Keratinocyte (primary cell): Measurements from ENCODE around the gene CELF2. TPM values are rescaled to one million over a fixed set of nuclear protein-coding genes. Genes with fewer than 3 reads are reported as not detected.

Experiments
- DNase-seq: peaks from one replicate; pipeline ENCODE4 v3.0.0-alpha.2; 2011; ENCODE audit warnings: low read depth, missing footprints, low spot score
- FAIRE-seq: peaks from 2 replicates; lab custom pipeline; 2011; peaks lifted over from hg19 to GRCh38; lab: Jason Lieb, UNC
- H2AFZ ChIP-seq: 2 replicates; pipeline ENCODE4 v1.6.0; 2012; ENCODE audit warnings: low read length, control low read depth, inconsistent platforms; ENCODE audit not compliant: control insufficient read depth
- H3K27ac ChIP-seq: 2 replicates; pipeline ENCODE4 v1.5.1; 2011; ENCODE audit warnings: low read length; ENCODE audit not compliant: control insufficient read depth, insufficient read depth
- H3K27me3 ChIP-seq: 3 replicates; pipeline ENCODE4 v1.6.0; 2011; ENCODE audit warnings: low read length; ENCODE audit not compliant: control insufficient read depth, insufficient read depth; ENCODE audit errors: extremely low read depth
- H3K36me3 ChIP-seq, 2 experiments: 2 replicates in 1 of 2; 3 replicates in 1 of 2; pipeline ENCODE4 v1.5.1; 2011; ENCODE audit warnings: low read length in 2 of 2, mild to moderate bottlenecking in 1 of 2; ENCODE audit not compliant: control insufficient read depth in 2 of 2, insufficient read depth in 2 of 2; ENCODE audit errors: extremely low read depth in 1 of 2
- H3K4me1 ChIP-seq: 3 replicates; pipeline ENCODE4 v1.5.1; 2011; ENCODE audit warnings: low read length; ENCODE audit not compliant: control insufficient read depth, insufficient read depth; ENCODE audit errors: extremely low read depth
- H3K4me2 ChIP-seq: 3 replicates; pipeline ENCODE4 v1.6.0; 2011; ENCODE audit warnings: low read depth, low read length; ENCODE audit not compliant: control insufficient read depth, insufficient read depth; ENCODE audit errors: extremely low read depth
- H3K4me3 ChIP-seq, 3 experiments: fragments of 200-600 bp in 1 of 3; sonication (generic) in 1 of 3; 2 replicates in 2 of 3; 3 replicates in 1 of 3; pipeline ENCODE4 v1.5.1; 2011 to 2016; ENCODE audit warnings: low read length in 3 of 3, mild to moderate bottlenecking in 3 of 3, control low read depth in 2 of 3, inconsistent platforms in 1 of 3, low read depth in 1 of 3, mixed read lengths in 1 of 3, mixed run types in 1 of 3, moderate library complexity in 1 of 3; ENCODE audit not compliant: control insufficient read depth in 2 of 3, insufficient read depth in 2 of 3; ENCODE audit errors: extremely low read depth in 1 of 3
- H3K79me2 ChIP-seq: 2 replicates; pipeline ENCODE4 v1.6.0; 2012; ENCODE audit warnings: low read length; ENCODE audit not compliant: control insufficient read depth, insufficient read depth
- H3K9ac ChIP-seq: 3 replicates; pipeline ENCODE4 v1.6.0; 2011; ENCODE audit warnings: low read length; ENCODE audit not compliant: control insufficient read depth, insufficient read depth; ENCODE audit errors: extremely low read depth
- H3K9me1 ChIP-seq: 3 replicates; pipeline ENCODE4 v1.6.0; 2011; ENCODE audit warnings: low read length; ENCODE audit not compliant: control insufficient read depth, insufficient read depth; ENCODE audit errors: extremely low read depth
- H3K9me3 ChIP-seq: 2 replicates; pipeline ENCODE4 v1.5.1; 2012; ENCODE audit warnings: low read depth, low read length; ENCODE audit not compliant: control insufficient read depth
- H4K20me1 ChIP-seq: 3 replicates; pipeline ENCODE4 v1.6.0; 2011; ENCODE audit warnings: low read length; ENCODE audit not compliant: control insufficient read depth, insufficient read depth; ENCODE audit errors: extremely low read depth
- EZH2 ChIP-seq: IDR thresholded peaks from one replicate; pipeline ENCODE4 v1.6.1; 2012; ENCODE audit warnings: inconsistent platforms, mild to moderate bottlenecking, low read length, moderate library complexity
- dilution Hi-C: fragments of 300-500 bp; cut with MboI; formaldehyde crosslinking; loops from one replicate; pipeline ENCODE4 v1.7.0; 2020; ENCODE audit warnings: low sequenced_read_pairs; ENCODE audit not compliant: extremely low pct_ligation_motif_present
- polyA plus RNA-seq, 5 experiments: library from polyadenylated mRNA; depleted of rRNA in 3 of 5; stranded (reverse) in 3 of 5; stranded (forward) in 1 of 5; unstranded in 1 of 5; fragments of >200 nt; gene quantifications; 1 replicate in 1 of 5; 2 replicates in 3 of 5; 3 replicates in 1 of 5; pipeline versions ENCODE4 v1.2.1 to v1.2.3, GENCODE V29; 2011 to 2012; ENCODE audit warnings: missing spikeins in 2 of 5, low read depth in 1 of 5, low replicate concordance in 1 of 5
- TF ChIP-seq, protein P1 (sequence below), 3 experiments: IDR thresholded peaks in 1 of 3; conservative IDR thresholded peaks in 1 of 3; optimal IDR thresholded peaks in 1 of 3; 2 replicates in 2 of 3; 3 replicates in 1 of 3; pipeline versions ENCODE3 to v1.5.1; 2011; ENCODE audit warnings: low read length in 3 of 3, mild to moderate bottlenecking in 3 of 3, moderate library complexity in 2 of 3, control low read depth in 1 of 3, inconsistent platforms in 1 of 3; ENCODE audit not compliant: insufficient read depth in 2 of 3; ENCODE audit errors: extremely low read depth in 1 of 3

Gene CELF2
- polyA plus RNA-seq, 1 donor (not counting 4 experiments of a cell fraction or from before 2014, with no cell fraction given) = 9.8 TPM

DNA sequence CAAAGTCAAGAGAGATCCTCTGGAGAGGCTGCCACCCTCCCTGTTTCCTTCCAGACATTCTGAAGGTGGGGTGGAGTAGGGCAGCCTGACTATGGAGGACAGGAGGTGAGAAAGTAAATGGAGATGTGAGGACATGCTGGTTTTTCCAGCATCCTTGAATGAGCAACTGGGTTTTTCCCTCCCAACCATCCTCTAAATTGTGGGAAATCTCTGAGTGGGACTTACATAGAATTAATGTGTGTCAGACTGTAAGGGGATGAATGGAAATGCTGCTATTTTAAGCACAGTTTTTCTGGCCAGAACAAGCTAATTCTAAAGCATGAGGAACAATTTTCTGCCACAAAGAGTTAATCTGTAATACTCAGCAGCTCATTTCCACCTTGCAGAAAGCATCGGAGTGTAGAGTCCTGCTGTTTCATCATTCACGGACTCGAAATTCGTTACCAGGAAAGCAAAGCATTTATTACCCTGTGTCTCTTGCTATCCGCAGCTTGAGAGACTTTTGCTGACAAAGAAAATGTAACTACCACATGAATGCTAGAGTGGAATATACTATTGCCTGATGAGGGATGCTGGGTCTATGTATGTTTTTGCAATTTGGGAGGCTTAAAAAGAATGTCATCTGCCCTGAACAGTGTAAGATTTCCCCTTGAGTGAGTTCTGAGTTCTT is 213.0 kb downstream of the CELF2 start:
- no peaks in the 10 kb centered on the region for H3K79me2 ChIP-seq
- no peak overlapping the region for H3K27ac ChIP-seq
- no peak for FAIRE-seq
- no peaks in the 10 kb centered on the region for H3K9me3 ChIP-seq
- H3K4me1 ChIP-seq = no peaks in the 10 kb centered on the region
- no peaks in the 10 kb centered on the region for H3K9me1 ChIP-seq
- dilution Hi-C loops = no loop called here
- TF ChIP-seq EZH2 = no peak
- TF ChIP-seq, protein P1, sequence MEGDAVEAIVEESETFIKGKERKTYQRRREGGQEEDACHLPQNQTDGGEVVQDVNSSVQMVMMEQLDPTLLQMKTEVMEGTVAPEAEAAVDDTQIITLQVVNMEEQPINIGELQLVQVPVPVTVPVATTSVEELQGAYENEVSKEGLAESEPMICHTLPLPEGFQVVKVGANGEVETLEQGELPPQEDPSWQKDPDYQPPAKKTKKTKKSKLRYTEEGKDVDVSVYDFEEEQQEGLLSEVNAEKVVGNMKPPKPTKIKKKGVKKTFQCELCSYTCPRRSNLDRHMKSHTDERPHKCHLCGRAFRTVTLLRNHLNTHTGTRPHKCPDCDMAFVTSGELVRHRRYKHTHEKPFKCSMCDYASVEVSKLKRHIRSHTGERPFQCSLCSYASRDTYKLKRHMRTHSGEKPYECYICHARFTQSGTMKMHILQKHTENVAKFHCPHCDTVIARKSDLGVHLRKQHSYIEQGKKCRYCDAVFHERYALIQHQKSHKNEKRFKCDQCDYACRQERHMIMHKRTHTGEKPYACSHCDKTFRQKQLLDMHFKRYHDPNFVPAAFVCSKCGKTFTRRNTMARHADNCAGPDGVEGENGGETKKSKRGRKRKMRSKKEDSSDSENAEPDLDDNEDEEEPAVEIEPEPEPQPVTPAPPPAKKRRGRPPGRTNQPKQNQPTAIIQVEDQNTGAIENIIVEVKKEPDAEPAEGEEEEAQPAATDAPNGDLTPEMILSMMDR (optimal IDR thresholded peaks at IDR 0.05 in 1 of 3, IDR thresholded peaks at IDR 0.05 in 1 of 3, conservative IDR thresholded peaks at IDR 0.05 in 1 of 3; ENCODE audit: extremely low read depth in 1 of 3, insufficient read depth in 2 of 3, low read length in 3 of 3) = no peak
- no peaks in the 10 kb centered on the region for H3K27me3 ChIP-seq
- H2AFZ ChIP-seq = no peak overlapping the region
- no peak overlapping the region for H3K4me2 ChIP-seq
- DNase-seq = no peak
- H3K4me3 ChIP-seq = no peak overlapping the region
- no peaks in the 10 kb centered on the region for H4K20me1 ChIP-seq
- H3K9ac ChIP-seq = no peak overlapping the region
- H3K36me3 ChIP-seq = no peaks in the 10 kb centered on the region

DNA sequence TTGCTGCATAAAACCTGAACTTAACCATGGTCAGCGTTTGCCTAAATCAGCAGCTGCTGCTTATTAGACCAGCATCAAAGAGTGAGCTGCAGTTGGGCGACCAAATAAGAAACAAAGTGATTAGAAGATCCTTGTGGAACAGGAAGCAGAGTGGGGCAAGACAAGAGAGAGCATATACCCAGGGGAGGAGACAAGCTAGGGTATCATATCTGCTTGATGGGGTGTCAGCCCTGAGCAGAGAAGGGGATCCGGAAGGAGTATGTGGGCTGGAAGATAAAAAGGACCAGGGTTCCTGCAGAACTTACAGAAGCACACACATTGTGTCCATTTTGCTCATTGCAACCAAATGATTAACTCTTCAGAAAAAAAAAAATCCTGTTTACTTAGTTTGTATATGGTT is 213.6 kb downstream of the CELF2 start:
- no peak overlapping the region for H3K4me3 ChIP-seq
- no peak overlapping the region for H3K4me2 ChIP-seq
- no peaks in the 10 kb centered on the region for H3K27me3 ChIP-seq
- H3K36me3 ChIP-seq = no peaks in the 10 kb centered on the region
- H3K4me1 ChIP-seq = no peaks in the 10 kb centered on the region
- no peak overlapping the region for H2AFZ ChIP-seq
- H3K27ac ChIP-seq = no peak overlapping the region
- H3K9me3 ChIP-seq = no peaks in the 10 kb centered on the region
- no peaks in the 10 kb centered on the region for H3K9me1 ChIP-seq
- FAIRE-seq (no peak), DNase-seq (no peak)
- TF ChIP-seq, protein P1 (optimal IDR thresholded peaks at IDR 0.05 in 1 of 3, IDR thresholded peaks at IDR 0.05 in 1 of 3, conservative IDR thresholded peaks at IDR 0.05 in 1 of 3; ENCODE audit: extremely low read depth in 1 of 3, insufficient read depth in 2 of 3, low read length in 3 of 3) = no peak
- no peak for TF ChIP-seq EZH2
- no peaks in the 10 kb centered on the region for H4K20me1 ChIP-seq
- dilution Hi-C loops = no loop called here
- H3K79me2 ChIP-seq = no peaks in the 10 kb centered on the region
- H3K9ac ChIP-seq = no peak overlapping the region
